ENCODE measurements around the gene BDH1.

DNA sequence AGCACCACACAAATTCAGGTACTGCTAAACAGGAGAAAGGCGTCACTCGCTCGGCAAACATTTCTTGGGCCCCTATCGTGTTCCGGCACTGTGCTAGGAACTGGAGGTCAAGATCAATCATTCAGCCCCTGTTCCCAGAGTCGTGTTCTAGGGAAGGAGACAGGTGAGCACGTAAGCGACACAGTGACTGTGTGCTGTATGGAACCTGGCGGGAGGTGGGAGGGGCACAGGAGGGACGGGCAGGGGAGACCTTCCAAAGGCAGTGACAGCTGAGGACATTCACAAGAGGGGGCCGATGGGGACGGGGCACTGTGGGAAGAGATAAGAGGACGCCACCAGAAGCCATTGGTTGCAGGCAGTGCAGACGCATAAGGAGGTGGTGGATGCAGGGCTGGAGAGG is 32.2 kb downstream of the BDH1 start:
- TF ChIP-seq, protein P1, sequence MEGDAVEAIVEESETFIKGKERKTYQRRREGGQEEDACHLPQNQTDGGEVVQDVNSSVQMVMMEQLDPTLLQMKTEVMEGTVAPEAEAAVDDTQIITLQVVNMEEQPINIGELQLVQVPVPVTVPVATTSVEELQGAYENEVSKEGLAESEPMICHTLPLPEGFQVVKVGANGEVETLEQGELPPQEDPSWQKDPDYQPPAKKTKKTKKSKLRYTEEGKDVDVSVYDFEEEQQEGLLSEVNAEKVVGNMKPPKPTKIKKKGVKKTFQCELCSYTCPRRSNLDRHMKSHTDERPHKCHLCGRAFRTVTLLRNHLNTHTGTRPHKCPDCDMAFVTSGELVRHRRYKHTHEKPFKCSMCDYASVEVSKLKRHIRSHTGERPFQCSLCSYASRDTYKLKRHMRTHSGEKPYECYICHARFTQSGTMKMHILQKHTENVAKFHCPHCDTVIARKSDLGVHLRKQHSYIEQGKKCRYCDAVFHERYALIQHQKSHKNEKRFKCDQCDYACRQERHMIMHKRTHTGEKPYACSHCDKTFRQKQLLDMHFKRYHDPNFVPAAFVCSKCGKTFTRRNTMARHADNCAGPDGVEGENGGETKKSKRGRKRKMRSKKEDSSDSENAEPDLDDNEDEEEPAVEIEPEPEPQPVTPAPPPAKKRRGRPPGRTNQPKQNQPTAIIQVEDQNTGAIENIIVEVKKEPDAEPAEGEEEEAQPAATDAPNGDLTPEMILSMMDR (IDR thresholded peaks at IDR 0.05; ENCODE audit: low read depth, low read length), result no peak
- no peak for TF ChIP-seq POLR2A (IDR thresholded peaks at IDR 0.05; ENCODE audit: extremely low read depth, insufficient read length)
